HG03354 (cell line): ENCODE data around the gene SMIM33.
"Not testable (repeated sequence)": the region's sequence is repeated elsewhere in the genome, so short reads cannot be mapped to it uniquely, and the experiment has no call there.

Experiments
- ATAC-seq: cut with Tn5 transposase; IDR thresholded peaks from one replicate; pipeline ENCODE4 v1.9.1; 2021; ENCODE audit warnings: mild to moderate bottlenecking; ENCODE audit not compliant: unreplicated experiment, poor library complexity, severe bottlenecking

SMIM33 gene

DNA sequence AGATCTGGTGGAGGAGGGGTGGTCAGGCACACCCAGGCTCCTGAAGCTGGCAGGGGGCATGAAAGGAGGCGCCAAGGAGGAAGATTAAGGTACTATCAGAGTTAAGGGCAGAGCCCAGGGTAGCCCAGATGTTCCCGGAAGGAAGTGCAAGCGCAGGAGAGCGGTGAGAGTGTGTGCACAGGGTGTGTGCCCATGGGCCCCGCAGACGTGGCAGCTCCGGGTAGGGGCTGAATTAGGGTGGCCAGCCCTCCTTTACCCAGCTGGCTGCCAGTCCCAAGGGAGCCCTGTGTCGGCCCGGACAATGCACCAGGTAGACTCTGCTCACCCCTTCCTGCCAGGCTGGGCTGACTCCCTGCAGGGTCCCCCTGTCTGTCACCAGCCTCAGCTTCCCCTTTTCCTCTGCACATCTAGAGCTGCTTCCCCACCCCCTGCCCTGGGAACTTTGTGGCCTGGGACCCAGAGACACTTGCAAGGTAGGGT lies at the start of gene SMIM33:
Gene SMIM33 (plus strand): TSS at position 184 of the 480 bp plus-strand sequence. CDS start 118 bp downstream, at position 302.
- peak; percentile 47 for ATAC-seq

- peak; percentile 75 for ATAC-seq
Measured at GRCh38 chr5:139422307-139422893, 48.4 kb upstream of the SMIM33 start.

DNA sequence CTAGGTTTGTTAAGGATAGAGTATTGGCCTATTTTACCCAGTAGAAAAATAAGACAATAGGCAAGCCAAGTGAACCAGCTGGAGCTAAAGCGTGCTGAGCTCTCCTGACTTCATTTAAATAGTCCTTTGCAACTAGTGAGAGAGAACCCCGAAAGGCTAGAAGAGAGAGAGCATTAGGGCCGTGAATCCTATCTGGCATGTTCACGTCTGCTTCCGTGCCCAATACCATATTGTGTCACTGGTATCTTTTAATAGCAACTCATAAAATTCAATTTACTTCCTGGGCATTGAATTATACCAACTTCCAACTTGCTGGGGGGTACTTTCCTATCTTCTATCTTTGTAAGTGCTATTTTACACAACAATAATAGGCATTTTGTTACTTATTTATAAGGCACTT lies 45.3 kb upstream of the SMIM33 start:
- no peak for ATAC-seq

DNA sequence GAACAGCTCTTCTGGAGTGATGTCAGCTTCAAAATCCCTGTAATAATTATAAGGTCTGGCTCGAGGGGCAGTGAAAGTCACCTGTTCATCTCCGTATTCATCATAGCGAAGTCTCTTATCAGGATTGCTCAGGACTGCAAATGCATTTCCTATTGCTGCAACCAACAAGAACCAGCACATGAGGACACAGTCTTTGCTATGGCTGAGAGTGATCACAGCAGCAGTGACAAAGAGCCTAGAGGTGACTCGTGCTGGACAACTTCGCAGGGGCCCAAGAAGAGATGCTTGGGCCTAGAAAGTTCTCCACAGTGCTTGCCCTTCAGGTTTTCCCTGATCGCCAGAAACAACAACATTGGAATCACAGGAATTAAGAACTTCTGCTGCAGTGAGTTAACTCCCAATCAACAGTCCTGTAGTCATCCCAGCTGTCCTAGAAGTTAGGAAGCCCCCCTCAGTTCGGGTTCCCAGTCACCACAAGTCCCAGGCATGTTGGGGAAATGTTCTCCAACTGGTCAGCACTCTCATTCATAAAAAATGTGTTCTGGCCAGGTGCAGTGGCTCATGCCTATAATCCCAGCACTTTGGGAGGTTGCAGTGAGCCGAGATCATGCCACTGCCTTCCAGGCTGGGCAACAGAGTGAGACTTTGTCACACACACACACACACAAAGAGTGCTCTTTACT lies 44.5 kb upstream of the SMIM33 start:
- no peak for ATAC-seq

DNA sequence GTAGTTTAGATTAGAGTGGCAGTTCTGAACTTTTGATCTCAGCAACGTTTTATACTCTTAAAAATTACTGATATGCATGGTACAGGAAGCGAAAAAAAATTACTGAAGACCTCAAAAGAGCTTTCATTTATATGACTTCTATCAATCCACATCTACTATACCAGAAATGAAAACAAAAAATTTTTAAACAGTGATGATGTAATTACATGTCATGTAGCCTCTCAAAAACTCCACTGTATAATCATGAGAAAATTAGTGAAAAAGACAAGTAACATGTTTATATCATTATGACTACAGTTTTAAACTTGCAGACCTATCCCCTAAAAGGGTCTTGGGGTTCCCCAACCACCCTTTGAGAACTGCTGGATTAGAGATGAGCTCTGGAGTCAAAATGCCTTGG lies 40.8 kb upstream of the SMIM33 start:
- no peak for ATAC-seq

- no peak for ATAC-seq
Measured at GRCh38 chr5:139431706-139432105, 39.1 kb upstream of the SMIM33 start.

GRCh38 chr5:139435676-139436075 lies 35.1 kb upstream of the SMIM33 start:
- ATAC-seq, result no peak

DNA sequence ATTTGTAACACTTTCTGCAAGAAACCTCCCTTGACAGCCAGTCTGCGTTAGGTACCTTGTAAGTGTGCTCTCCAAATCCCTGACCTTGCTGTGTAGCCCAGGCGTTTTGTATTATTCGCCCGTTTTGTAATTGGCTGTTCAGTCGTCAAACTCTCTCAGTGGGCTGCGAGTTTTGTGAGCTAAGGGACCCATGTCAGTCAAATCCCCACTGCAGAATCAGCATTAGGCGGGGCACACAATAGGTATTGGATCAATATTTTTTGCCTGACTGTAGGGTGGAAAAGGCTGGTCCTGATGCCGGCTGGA lies 32.1 kb upstream of the SMIM33 start:
- no peak for ATAC-seq

- ATAC-seq, result peak; percentile 94
Measured at GRCh38 chr5:139439013-139439903, 31.5 kb upstream of the SMIM33 start, which contains the start of gene DNAJC18. TSS of gene DNAJC18 (minus strand) at chr5:139439525. CDS start at chr5:139439445, 80 bp downstream.

GRCh38 chr5:139440416-139440815 lies 30.4 kb upstream of the SMIM33 start:
- not testable (repeated sequence) for ATAC-seq

- ATAC-seq, result no peak
Measured at GRCh38 chr5:139443831-139444453, 26.9 kb upstream of the SMIM33 start.

GRCh38 chr5:139445325-139446170 lies 25.3 kb upstream of the SMIM33 start:
- no peak for ATAC-seq

DNA sequence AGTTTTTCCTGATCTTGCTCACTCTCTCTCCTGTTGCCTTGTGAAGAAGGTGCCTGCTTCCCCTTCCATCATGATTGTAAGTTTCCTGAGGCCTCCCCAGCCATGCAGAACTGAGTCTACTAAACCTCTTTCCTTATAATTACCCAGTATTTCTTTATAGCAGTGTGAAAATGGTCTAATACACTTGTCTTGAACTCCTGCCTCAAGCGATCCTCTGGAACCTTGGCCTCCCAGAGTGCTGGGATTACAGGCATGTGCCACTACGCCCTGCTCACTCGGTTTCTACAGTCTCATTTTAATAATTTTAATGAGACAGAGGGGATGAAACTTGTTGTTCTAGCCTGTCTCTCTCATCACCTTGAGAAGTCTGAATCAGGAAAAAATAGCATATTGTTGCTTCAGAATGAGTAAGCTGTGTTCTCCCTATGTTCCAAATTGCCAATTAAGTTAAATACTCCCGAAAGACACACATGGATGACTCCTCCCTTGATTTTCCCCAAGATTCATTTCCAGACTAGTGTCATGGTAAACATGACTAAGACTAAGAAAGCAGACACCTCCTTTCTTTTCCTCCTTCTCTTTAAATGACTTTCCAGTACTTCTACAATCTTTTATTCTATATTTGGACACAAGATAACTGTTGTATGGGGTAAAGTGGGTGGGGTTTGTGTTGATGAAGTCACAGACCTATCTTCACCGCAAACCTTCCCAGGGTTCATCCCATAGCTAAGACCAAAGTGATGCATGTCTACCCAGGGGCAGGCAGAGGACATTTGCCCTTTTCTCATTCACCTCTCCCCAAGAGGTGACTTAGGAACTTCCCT lies 23.6 kb upstream of the SMIM33 start:
- peak; percentile 52 for ATAC-seq

DNA sequence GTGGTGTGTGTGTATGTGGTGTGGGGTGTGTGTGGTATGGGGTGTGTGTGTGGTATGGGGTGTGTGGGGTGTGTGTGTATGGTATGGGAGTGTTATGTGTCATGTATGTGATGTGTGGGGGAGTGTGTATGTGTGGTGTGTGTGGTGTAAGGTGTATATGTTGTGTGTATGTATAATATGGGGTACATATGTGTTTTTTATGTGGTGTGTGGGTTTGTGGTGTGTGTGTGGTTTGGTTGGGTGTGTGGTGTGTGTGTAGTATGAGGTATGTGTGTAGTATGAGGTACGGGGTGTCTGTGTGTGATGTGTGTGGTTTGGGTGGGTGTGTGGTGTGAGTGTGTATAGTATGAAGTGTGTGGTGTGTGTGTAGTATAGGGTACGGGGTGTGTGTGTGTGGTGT lies 19.6 kb upstream of the SMIM33 start:
- ATAC-seq, result no peak

DNA sequence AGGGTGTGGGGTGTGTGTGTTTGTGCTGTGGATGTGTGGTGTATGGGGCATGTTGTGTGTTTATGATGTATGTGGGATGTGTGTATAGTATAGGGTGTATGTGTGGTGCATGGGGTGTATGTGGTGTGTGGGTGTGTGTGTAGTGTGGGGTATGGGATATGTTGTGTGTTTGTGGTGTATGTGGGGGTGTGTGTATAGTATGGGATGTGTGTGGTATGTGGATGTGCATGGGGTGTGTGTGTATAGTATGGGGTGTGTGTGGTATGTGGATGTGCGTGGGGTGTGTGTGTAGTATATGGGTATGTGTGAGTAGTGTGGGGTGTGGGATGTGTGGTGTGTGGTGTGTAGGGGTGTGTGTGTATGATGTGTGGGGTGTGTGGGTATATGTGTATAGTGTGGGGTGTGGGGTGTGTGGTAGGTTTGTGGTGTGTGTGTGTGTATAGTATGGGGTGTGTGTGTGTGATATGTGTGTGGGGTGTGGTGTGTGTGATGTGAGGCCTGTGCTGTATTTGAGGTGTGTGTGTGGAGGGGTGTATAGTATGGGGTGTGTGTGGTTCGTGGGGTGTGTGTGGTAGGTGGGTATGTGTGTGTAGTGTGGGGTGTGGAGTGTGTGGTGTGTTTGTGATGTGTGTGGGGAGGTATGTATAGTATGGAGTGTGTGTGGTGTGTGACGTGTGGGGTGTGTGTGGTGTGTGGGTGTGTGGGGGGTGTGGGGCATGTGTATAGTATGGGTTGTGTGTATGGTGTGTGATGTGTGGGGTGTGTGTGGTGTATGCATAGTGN lies 18.7 kb upstream of the SMIM33 start:
- ATAC-seq, result no peak

GRCh38 chr5:139453683-139454567 lies 16.9 kb upstream of the SMIM33 start:
- no peak for ATAC-seq
